ENCODE results near the gene C8G.
A peak's percentile ranks its signal among the peaks of the same experiment; 100 is the strongest.

The C8G gene

GRCh38 chr9:136949817-136950655 is 5.0 kb downstream of the C8G start:
- TF ChIP-seq CREB1 (IDR thresholded peaks at IDR 0.05; ENCODE audit: low read depth) = no peak
- no peak for TF ChIP-seq CEBPB (IDR thresholded peaks at IDR 0.05)
- peak; percentile 87 for TF ChIP-seq TCF12 (IDR thresholded peaks at IDR 0.05; ENCODE audit: low read depth)
- TF ChIP-seq RAD21 (IDR thresholded peaks at IDR 0.05; ENCODE audit: low read depth) = no peak
- TF ChIP-seq FOXM1 (IDR thresholded peaks at IDR 0.05; ENCODE audit: borderline replicate concordance, low read depth) = no peak
- TF ChIP-seq EP300 (IDR thresholded peaks at IDR 0.05; ENCODE audit: borderline replicate concordance) = peak; percentile 52; the same call in 1 of the 2 replicates
- TF ChIP-seq USF1 (IDR thresholded peaks at IDR 0.05) = peak; percentile 100
- no peak for TF ChIP-seq EGR1 (IDR thresholded peaks at IDR 0.05)
- TF ChIP-seq TEAD4 (IDR thresholded peaks at IDR 0.05) = peak; percentile 32
- peak; percentile 61 for TF ChIP-seq MAX (IDR thresholded peaks at IDR 0.05)
- TF ChIP-seq, protein P1, sequence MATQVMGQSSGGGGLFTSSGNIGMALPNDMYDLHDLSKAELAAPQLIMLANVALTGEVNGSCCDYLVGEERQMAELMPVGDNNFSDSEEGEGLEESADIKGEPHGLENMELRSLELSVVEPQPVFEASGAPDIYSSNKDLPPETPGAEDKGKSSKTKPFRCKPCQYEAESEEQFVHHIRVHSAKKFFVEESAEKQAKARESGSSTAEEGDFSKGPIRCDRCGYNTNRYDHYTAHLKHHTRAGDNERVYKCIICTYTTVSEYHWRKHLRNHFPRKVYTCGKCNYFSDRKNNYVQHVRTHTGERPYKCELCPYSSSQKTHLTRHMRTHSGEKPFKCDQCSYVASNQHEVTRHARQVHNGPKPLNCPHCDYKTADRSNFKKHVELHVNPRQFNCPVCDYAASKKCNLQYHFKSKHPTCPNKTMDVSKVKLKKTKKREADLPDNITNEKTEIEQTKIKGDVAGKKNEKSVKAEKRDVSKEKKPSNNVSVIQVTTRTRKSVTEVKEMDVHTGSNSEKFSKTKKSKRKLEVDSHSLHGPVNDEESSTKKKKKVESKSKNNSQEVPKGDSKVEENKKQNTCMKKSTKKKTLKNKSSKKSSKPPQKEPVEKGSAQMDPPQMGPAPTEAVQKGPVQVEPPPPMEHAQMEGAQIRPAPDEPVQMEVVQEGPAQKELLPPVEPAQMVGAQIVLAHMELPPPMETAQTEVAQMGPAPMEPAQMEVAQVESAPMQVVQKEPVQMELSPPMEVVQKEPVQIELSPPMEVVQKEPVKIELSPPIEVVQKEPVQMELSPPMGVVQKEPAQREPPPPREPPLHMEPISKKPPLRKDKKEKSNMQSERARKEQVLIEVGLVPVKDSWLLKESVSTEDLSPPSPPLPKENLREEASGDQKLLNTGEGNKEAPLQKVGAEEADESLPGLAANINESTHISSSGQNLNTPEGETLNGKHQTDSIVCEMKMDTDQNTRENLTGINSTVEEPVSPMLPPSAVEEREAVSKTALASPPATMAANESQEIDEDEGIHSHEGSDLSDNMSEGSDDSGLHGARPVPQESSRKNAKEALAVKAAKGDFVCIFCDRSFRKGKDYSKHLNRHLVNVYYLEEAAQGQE (IDR thresholded peaks at IDR 0.05; ENCODE audit: low read depth) = no peak
- peak; percentile 77; the same call in 1 of the 2 replicates for TF ChIP-seq ZBTB7A (IDR thresholded peaks at IDR 0.05; ENCODE audit: low read depth)
- TF ChIP-seq YY1 (IDR thresholded peaks at IDR 0.05; ENCODE audit: low read depth) = no peak
- peak; percentile 76 for TF ChIP-seq TAF1 (IDR thresholded peaks at IDR 0.05; ENCODE audit: low read depth)
- TF ChIP-seq NFIC (IDR thresholded peaks at IDR 0.05) = peak; percentile 64

- peak; percentile 17; the same call in 1 of the 2 replicates for TF ChIP-seq EGR1 (IDR thresholded peaks at IDR 0.05)
- TF ChIP-seq MAX (IDR thresholded peaks at IDR 0.05) = no peak
Observed at GRCh38 chr9:136950656-136951276, 5.7 kb downstream of the C8G start.

- TF ChIP-seq EP300 (IDR thresholded peaks at IDR 0.05; ENCODE audit: borderline replicate concordance) (no peak), EGR1 (IDR thresholded peaks at IDR 0.05) (no peak), CREB1 (IDR thresholded peaks at IDR 0.05; ENCODE audit: low read depth) (no peak), ZBTB7A (IDR thresholded peaks at IDR 0.05; ENCODE audit: low read depth) (peak; percentile 23; the same call in 1 of the 2 replicates), USF1 (IDR thresholded peaks at IDR 0.05) (peak; percentile 62; the same call in 1 of the 2 replicates), YY1 (IDR thresholded peaks at IDR 0.05; ENCODE audit: low read depth) (no peak; the same call in 1 of the 2 replicates), FOXM1 (IDR thresholded peaks at IDR 0.05; ENCODE audit: borderline replicate concordance, low read depth) (no peak), NFIC (IDR thresholded peaks at IDR 0.05) (0 out of 2 replicates have a peak, but pooled peaks have one; percentile 24), TCF12 (IDR thresholded peaks at IDR 0.05; ENCODE audit: low read depth) (peak; percentile 36; the same call in 1 of the 2 replicates), TEAD4 (IDR thresholded peaks at IDR 0.05) (no peak), CEBPB (IDR thresholded peaks at IDR 0.05) (no peak), RAD21 (IDR thresholded peaks at IDR 0.05; ENCODE audit: low read depth) (no peak), TAF1 (IDR thresholded peaks at IDR 0.05; ENCODE audit: low read depth) (no peak), MAX (IDR thresholded peaks at IDR 0.05) (no peak)
Observed at GRCh38 chr9:136951541-136952320, 6.7 kb downstream of the C8G start, which contains the start of gene LCN12. Gene LCN12 (plus strand): TSS chr9:136952273. CDS start chr9:136952328, 55 bp downstream.

DNA sequence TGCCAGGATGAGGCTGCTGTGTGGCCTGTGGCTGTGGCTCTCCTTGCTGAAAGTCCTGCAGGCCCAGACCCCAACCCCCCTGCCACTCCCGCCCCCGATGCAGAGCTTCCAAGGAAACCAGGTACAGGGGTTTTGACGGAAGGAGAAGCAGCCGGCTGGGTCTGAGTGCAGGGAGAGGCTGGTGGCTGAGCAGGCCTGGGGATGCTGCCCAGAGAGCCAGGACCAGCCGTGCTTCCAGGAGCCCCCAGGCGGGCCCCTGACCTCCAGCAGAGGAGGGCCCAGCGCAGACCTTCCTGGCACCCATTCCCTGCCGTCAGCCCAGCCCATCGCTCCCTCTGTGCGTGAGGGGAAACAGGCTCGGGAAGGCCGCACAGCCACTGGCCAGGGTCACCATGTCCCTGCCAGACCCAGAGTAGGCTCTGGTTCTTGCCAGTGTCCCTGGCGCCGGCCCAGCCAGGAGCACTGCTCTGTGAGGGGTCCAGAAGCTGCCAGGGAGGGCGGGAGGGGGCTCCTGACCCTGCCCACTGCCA is 7.3 kb downstream of the C8G start:
- TF ChIP-seq RAD21 (IDR thresholded peaks at IDR 0.05; ENCODE audit: low read depth) = no peak
- peak; percentile 0; the same call in 1 of the 2 replicates for TF ChIP-seq TCF12 (IDR thresholded peaks at IDR 0.05; ENCODE audit: low read depth)

- TF ChIP-seq FOXM1 (IDR thresholded peaks at IDR 0.05; ENCODE audit: borderline replicate concordance, low read depth) (no peak), EP300 (IDR thresholded peaks at IDR 0.05; ENCODE audit: borderline replicate concordance) (no peak), CREB1 (IDR thresholded peaks at IDR 0.05; ENCODE audit: low read depth) (no peak), YY1 (IDR thresholded peaks at IDR 0.05; ENCODE audit: low read depth) (no peak), CEBPB (IDR thresholded peaks at IDR 0.05) (no peak), MAX (IDR thresholded peaks at IDR 0.05) (no peak), TCF12 (IDR thresholded peaks at IDR 0.05; ENCODE audit: low read depth) (no peak), USF1 (IDR thresholded peaks at IDR 0.05) (no peak), RAD21 (IDR thresholded peaks at IDR 0.05; ENCODE audit: low read depth) (no peak), ZBTB7A (IDR thresholded peaks at IDR 0.05; ENCODE audit: low read depth) (no peak), TEAD4 (IDR thresholded peaks at IDR 0.05) (no peak)
Observed at GRCh38 chr9:136952876-136953770, 8.1 kb downstream of the C8G start.

Data from Ishikawa (cell line).